PFSK-1 (cell line): Measurements from ENCODE around the gene ZBTB38.

Experiments
- FOXP2 ChIP-seq: optimal IDR thresholded peaks from 2 replicates; pipeline ENCODE3; 2011; ENCODE audit warnings: borderline replicate concordance, control low read depth, inconsistent platforms; ENCODE audit not compliant: insufficient read depth; ENCODE audit errors: extremely low read length, extremely low read depth
- POLR2AphosphoS5 ChIP-seq: IDR thresholded peaks from 2 replicates; pipeline ENCODE4 v1.6.1; 2012; ENCODE audit warnings: low read depth, mild to moderate bottlenecking, control low read depth, low read length, moderate library complexity
- SIN3A ChIP-seq: IDR thresholded peaks from 2 replicates; pipeline ENCODE4 v1.6.1; 2012; ENCODE audit warnings: mild to moderate bottlenecking, low read length, moderate library complexity, borderline replicate concordance; ENCODE audit not compliant: insufficient read depth
- TAF1 ChIP-seq: IDR thresholded peaks from 2 replicates; pipeline ENCODE4 v1.6.1; 2012; ENCODE audit warnings: low read length, control low read depth, borderline replicate concordance; ENCODE audit not compliant: insufficient read depth
- TF ChIP-seq, protein P1 (sequence below), 2 experiments: IDR thresholded peaks; 2 replicates each; pipeline versions ENCODE4 v1.6.1 to v1.8.0; 2011 to 2012; ENCODE audit warnings: low read depth in 2 of 2, low read length in 2 of 2, control low read depth in 1 of 2, inconsistent platforms in 1 of 2, mild to moderate bottlenecking in 1 of 2, moderate library complexity in 1 of 2; ENCODE audit not compliant: insufficient read depth in 1 of 2

DNA sequence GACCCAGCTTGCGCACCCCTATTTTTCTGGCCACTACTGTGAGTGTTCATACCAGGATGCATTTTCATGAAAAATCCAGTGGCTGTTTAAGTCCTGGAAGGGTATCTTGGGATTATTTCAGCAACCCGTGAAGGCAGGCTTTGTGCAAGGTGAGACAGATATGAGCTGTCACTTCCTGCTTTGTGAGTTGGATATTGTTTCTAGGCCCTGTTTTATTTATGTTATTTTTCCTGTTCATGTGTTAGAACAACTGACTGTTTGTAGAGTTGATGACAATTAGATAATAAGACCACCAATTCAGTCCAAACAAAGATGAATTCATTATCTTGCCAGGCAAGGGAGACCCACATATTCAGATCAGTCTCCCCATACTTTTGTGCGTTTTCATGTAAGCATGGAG, 42.5 kb downstream of the ZBTB38 start:
- TF ChIP-seq POLR2AphosphoS5 (no peak), TAF1 (no peak), SIN3A (no peak), FOXP2 (no peak)
- TF ChIP-seq, protein P1, sequence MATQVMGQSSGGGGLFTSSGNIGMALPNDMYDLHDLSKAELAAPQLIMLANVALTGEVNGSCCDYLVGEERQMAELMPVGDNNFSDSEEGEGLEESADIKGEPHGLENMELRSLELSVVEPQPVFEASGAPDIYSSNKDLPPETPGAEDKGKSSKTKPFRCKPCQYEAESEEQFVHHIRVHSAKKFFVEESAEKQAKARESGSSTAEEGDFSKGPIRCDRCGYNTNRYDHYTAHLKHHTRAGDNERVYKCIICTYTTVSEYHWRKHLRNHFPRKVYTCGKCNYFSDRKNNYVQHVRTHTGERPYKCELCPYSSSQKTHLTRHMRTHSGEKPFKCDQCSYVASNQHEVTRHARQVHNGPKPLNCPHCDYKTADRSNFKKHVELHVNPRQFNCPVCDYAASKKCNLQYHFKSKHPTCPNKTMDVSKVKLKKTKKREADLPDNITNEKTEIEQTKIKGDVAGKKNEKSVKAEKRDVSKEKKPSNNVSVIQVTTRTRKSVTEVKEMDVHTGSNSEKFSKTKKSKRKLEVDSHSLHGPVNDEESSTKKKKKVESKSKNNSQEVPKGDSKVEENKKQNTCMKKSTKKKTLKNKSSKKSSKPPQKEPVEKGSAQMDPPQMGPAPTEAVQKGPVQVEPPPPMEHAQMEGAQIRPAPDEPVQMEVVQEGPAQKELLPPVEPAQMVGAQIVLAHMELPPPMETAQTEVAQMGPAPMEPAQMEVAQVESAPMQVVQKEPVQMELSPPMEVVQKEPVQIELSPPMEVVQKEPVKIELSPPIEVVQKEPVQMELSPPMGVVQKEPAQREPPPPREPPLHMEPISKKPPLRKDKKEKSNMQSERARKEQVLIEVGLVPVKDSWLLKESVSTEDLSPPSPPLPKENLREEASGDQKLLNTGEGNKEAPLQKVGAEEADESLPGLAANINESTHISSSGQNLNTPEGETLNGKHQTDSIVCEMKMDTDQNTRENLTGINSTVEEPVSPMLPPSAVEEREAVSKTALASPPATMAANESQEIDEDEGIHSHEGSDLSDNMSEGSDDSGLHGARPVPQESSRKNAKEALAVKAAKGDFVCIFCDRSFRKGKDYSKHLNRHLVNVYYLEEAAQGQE (IDR thresholded peaks at IDR 0.05; ENCODE audit: insufficient read depth in 1 of 2, low read depth in 2 of 2, low read length in 2 of 2), result no peak
